ENCODE measurements around the gene FBXO21.

DNA sequence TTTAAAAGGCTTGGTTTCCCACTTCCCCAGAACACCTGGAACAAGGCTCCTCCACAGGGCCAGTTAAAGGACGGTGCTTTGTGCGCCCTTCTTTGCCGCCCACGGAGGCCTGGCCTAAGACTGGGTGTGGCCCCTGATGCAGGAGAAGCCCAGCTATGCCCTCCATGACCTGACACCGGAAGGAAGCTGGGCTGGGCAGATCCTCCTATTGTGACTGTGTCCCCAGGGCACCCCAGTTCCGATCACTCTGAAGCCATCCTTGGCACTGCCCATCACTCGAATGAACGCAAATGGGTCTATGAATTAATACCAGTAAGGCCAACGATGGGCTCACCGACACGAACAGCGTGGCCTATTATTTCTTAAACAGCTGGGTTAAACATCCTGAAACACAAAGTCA lies 42.6 kb downstream of the FBXO21 start:
- TF ChIP-seq EZH2 (IDR thresholded peaks at IDR 0.05; ENCODE audit: insufficient read depth, poor library complexity, severe bottlenecking) (no peak), EZH2phosphoT487 (IDR thresholded peaks at IDR 0.05; ENCODE audit: insufficient read depth, low read depth) (no peak)
